OCI-LY3 (cell line): ENCODE results near the gene FOXK2.

ENCODE experiments used
- H2AFZ ChIP-seq: fragments of 200-600, 300-600 bp; shearing (Covaris generic); 2 replicates; pipeline ENCODE4 v1.6.0; 2014; ENCODE audit warnings: antibody characterized with exemption, low read depth, low read length
- H3K27ac ChIP-seq: fragments of 200-600, 300-600 bp; sonication (generic); 2 replicates; pipeline ENCODE4 v1.5.1; 2014; ENCODE audit warnings: mild to moderate bottlenecking, low read length, moderate library complexity, mixed read lengths
- H3K27me3 ChIP-seq: fragments of 200-600, 300-600 bp; sonication (generic); 2 replicates; pipeline ENCODE4 v1.6.1; 2014; ENCODE audit warnings: low read depth, low read length, mixed read lengths
- H3K36me3 ChIP-seq: fragments of 200-600, 300-600 bp; sonication (generic); replicated peaks from 2 replicates; pipeline ENCODE3; 2014; ENCODE audit warnings: low read depth, low read length, mixed read lengths
- H3K4me1 ChIP-seq: fragments of 300-600, 200-600 bp; sonication (generic); 2 replicates; pipeline ENCODE4 v1.6.1; 2014; ENCODE audit warnings: low read length, mixed read lengths
- H3K4me2 ChIP-seq: fragments of 200-600, 300-600 bp; sonication (generic); 2 replicates; pipeline ENCODE4 v1.6.1; 2014; ENCODE audit warnings: low read length, mixed read lengths
- H3K4me3 ChIP-seq: fragments of 300-600, 200-600 bp; sonication (generic); 2 replicates; pipeline ENCODE4 v1.5.1; 2014; ENCODE audit warnings: antibody characterized with exemption, mild to moderate bottlenecking, low read length, moderate library complexity
- H3K79me2 ChIP-seq: fragments of 300-600, 200-600 bp; shearing (Covaris generic); 2 replicates; pipeline ENCODE4 v1.6.1; 2014; ENCODE audit warnings: mild to moderate bottlenecking, low read length, mixed read lengths
- H3K9ac ChIP-seq: fragments of 300-600, 200-600 bp; shearing (Covaris generic); 2 replicates; pipeline ENCODE4 v1.6.0; 2014; ENCODE audit warnings: mild to moderate bottlenecking, low read length, moderate library complexity
- H3K9me3 ChIP-seq: fragments of 200-600, 300-600 bp; shearing (Covaris generic); 2 replicates; pipeline ENCODE4 v1.6.1; 2014; ENCODE audit warnings: low read length, mixed read lengths; ENCODE audit not compliant: insufficient read depth
- H4K20me1 ChIP-seq: fragments of 200-600, 300-600 bp; sonication (generic); 2 replicates; pipeline ENCODE4 v1.6.1; 2016; ENCODE audit warnings: low read length, mixed read lengths; ENCODE audit not compliant: insufficient read depth
- CTCF ChIP-seq: fragments of 200-600, 300-600 bp; sonication (generic); IDR thresholded peaks from 2 replicates; pipeline ENCODE4 v1.5.1; 2014; ENCODE audit warnings: antibody characterized with exemption, low read length, low read depth
- EZH2phosphoT487 ChIP-seq: fragments of 200-600 bp; shearing (Covaris generic); IDR thresholded peaks from 2 replicates; pipeline ENCODE4 v1.6.1; 2018; ENCODE audit warnings: antibody characterized with exemption, mixed run types, low read depth

FOXK2 gene

GRCh38 chr17:82596837-82597672 lies 77.5 kb downstream of the FOXK2 start:
- H2AFZ ChIP-seq, result no peak overlapping the region
- H3K4me1 ChIP-seq, result peaks cover 11% of the 10 kb centered on the region
- no peaks in the 10 kb centered on the region for H3K27me3 ChIP-seq
- H3K9ac ChIP-seq, result no peak overlapping the region
- H3K79me2 ChIP-seq, result peaks cover 10% of the 10 kb centered on the region
- H3K9me3 ChIP-seq, result no peaks in the 10 kb centered on the region
- peaks cover 41% of the 10 kb centered on the region for H3K36me3 ChIP-seq
- H3K27ac ChIP-seq, result no peak overlapping the region
- H4K20me1 ChIP-seq, result no peaks in the 10 kb centered on the region
- TF ChIP-seq EZH2phosphoT487 (no peak), CTCF (no peak)
- no peak overlapping the region for H3K4me3 ChIP-seq
- H3K4me2 ChIP-seq, result no peak overlapping the region

GRCh38 chr17:82598256-82599119 lies 79.0 kb downstream of the FOXK2 start:
- H3K9me3 ChIP-seq, result no peaks in the 10 kb centered on the region
- peaks cover 12% of the 10 kb centered on the region for H3K79me2 ChIP-seq
- H3K9ac ChIP-seq, result no peak overlapping the region
- peaks cover 55% of the 10 kb centered on the region for H3K36me3 ChIP-seq
- no peaks in the 10 kb centered on the region for H3K27me3 ChIP-seq
- peaks cover 5% of the 10 kb centered on the region for H3K4me1 ChIP-seq
- H3K27ac ChIP-seq, result no peak overlapping the region
- H3K4me2 ChIP-seq, result no peak overlapping the region
- no peak overlapping the region for H3K4me3 ChIP-seq
- no peak overlapping the region for H2AFZ ChIP-seq
- H4K20me1 ChIP-seq, result 0 out of 2 replicates have a peak, but pooled peaks cover under 1% of the 10 kb centered on the region
- TF ChIP-seq EZH2phosphoT487 (no peak), CTCF (no peak)

- no peak overlapping the region for H3K9ac ChIP-seq
- H3K9me3 ChIP-seq, result no peaks in the 10 kb centered on the region
- peaks cover 7% of the 10 kb centered on the region; the same call in 1 of the 2 replicates for H4K20me1 ChIP-seq
- H3K79me2 ChIP-seq, result peaks cover 7% of the 10 kb centered on the region; the same call in 1 of the 2 replicates
- H3K4me1 ChIP-seq, result no peaks in the 10 kb centered on the region
- no peak overlapping the region for H2AFZ ChIP-seq
- H3K4me3 ChIP-seq, result no peak overlapping the region
- peaks cover 56% of the 10 kb centered on the region for H3K36me3 ChIP-seq
- H3K4me2 ChIP-seq, result no peak overlapping the region
- TF ChIP-seq EZH2phosphoT487 (no peak), CTCF (no peak)
- H3K27ac ChIP-seq, result no peak overlapping the region
- H3K27me3 ChIP-seq, result no peaks in the 10 kb centered on the region
Measured at GRCh38 chr17:82599674-82600661, 80.4 kb downstream of the FOXK2 start.
